Choroid plexus epithelial cell (primary cell): ENCODE data around the gene VASH1.

Source experiments
- DNase-seq: peaks from one replicate; pipeline ENCODE4 v3.0.0-alpha.2; 2010; ENCODE audit warnings: low read depth
- H3K4me3 ChIP-seq: 2 replicates; pipeline ENCODE4 v1.5.1; 2011; ENCODE audit warnings: low read depth, mild to moderate bottlenecking, control low read depth, low read length, moderate library complexity
- CTCF ChIP-seq: conservative IDR thresholded peaks from 2 replicates; pipeline ENCODE4 v1.5.1; 2011; ENCODE audit warnings: low read depth, mild to moderate bottlenecking, control low read depth, inconsistent platforms, low read length, moderate library complexity

Gene VASH1

GRCh38 chr14:76786601-76787000 is 25.3 kb downstream of the VASH1 start:
- no peak for TF ChIP-seq CTCF
- no peak overlapping the region for H3K4me3 ChIP-seq
- DNase-seq = no peak

DNA sequence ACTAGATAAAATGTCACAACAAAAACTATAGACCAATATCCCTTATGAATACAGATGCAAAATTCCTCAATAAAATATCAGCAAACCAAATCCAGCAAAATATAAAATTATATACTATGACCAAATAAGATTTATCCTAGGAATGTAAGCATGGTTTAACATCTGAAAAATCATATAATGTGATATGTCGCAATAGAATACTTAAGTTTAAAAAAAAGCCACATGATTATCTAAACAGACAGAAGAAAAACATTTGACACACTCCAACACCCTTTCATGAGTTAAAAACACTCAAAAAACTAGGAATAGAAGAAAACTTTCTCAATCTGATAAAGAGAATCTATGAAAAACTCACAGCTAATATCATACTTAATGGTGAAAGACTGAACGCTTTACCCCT is 31.2 kb downstream of the VASH1 start:
- no peak for DNase-seq
- no peak overlapping the region for H3K4me3 ChIP-seq
- no peak for TF ChIP-seq CTCF

DNA sequence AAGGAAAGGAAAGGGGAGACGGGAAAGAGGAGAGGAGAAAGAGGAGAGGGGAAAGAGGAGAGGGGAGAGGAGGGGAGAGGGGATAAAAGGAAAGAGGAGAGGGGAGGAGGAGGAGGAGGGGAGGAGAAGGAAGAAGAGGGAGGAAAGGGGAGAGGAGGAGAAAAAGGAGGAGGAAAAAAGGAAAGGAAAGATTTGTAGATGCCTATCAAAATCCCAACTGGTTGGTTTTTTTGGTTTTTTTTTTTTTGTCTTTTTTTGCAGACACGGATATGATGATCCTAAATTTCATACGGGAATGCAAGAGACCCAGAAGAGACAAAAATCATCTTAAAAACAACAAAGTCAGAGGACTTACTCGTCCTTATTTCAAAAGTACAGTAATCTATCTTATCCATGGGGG is 32.1 kb downstream of the VASH1 start:
- TF ChIP-seq CTCF = no peak

GRCh38 chr14:76793956-76794355 is 32.7 kb downstream of the VASH1 start:
- DNase-seq = no peak
- no peak overlapping the region for H3K4me3 ChIP-seq
- TF ChIP-seq CTCF = no peak

More for the DNA sequence above, 32.1 kb downstream of the VASH1 start:
- no peak overlapping the region for H3K4me3 ChIP-seq
- no peak for DNase-seq

DNA sequence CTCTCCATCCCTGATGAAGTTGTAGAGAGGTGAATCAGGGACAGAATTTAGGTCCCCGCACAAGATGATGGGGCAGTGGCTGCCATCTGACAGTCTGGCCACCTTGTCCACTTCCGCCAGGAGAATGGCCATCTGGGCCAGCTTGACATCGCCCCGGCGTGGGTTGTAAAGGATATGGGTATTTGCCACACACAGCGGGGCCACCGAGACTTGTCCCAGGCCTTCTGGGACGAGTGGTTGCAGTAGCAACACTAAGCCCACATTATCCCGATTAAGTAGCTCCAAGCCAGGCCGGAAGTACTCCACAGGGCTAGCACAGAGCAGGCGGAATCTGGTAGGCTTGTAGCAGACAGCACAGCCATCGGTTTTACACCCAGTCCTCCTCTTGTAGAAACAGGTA is 45.2 kb downstream of the VASH1 start:
- H3K4me3 ChIP-seq = no peak overlapping the region
- DNase-seq = no peak
- no peak for TF ChIP-seq CTCF

GRCh38 chr14:76808011-76808410 is 46.7 kb downstream of the VASH1 start:
- H3K4me3 ChIP-seq = no peak overlapping the region
- DNase-seq = no peak
- TF ChIP-seq CTCF = no peak

GRCh38 chr14:76808990-76809389 is 47.7 kb downstream of the VASH1 start:
- no peak for DNase-seq
- no peak for TF ChIP-seq CTCF

More at GRCh38 chr14:76808990-76809389, 47.7 kb downstream of the VASH1 start:
- H3K4me3 ChIP-seq = no peak overlapping the region
